Anterior cingulate cortex (tissue), 58 donors: ENCODE measurements around the gene TYRP1.

Experiments used
- DNase-seq, 58 donors: peaks; one replicate each; lab custom pipeline; 2025; lab: John Stamatoyannopoulos, UW

The TYRP1 gene

GRCh38 chr9:12730198-12730597 lies 37.0 kb downstream of the TYRP1 start:
- DNase-seq, result no peak

GRCh38 chr9:12730927-12731326 lies 37.7 kb downstream of the TYRP1 start:
- no peak for DNase-seq

DNA sequence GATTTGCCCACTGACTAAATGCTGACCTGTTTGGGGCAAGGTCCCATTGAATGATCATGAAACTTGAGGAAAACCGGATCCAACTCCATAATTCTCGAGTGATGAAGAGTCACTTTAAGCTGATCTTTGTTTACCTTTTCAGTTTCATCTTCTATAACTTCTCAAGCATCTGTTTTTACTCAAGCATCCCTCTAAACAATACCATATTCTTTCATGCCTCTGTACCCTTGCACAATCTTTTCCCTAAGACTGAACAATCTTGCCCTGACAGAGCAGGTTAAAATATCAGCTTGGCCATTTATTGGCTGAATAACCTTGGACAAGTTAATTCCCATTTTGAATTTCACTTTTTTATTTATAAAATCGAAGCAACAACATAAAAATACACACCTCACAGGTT lies 39.8 kb downstream of the TYRP1 start:
- no peak for DNase-seq

DNA sequence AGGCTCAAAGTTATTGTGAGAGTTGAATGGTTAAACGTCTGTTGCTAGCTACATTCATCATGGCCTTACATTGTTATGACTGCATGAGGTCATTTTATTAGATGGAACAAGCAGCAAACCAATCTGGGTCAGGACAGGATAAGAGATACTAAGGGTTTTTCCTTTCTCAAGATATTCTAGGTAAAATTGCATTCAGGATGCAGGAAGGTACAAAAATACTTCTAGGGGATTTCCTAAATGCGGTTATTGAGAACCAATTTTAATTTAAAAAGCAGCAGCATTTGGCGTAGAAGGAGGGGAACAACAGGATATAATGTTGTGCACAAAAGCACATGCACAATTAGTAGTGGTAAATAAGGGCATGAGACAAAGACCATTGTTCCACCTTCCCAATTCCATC lies 42.5 kb downstream of the TYRP1 start:
- no peak for DNase-seq

DNA sequence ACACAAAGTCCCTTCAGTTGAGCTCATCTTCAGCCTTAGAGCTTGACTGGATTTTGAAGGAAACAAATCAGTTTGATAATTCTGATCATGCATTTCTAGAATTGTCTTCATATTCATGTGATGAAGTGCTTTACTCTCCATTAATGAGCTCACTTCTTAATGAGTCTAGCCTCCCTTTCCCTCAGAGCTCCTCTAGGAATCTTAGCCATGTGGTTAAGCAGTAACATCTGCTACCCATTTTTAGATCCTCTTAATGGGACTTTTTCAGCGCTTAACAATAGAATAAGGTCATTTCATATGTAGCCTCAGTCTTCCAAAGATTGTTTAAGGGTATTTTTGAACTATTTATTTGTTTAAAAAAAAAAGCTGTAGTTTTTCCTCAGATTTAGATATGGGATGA lies 44.7 kb downstream of the TYRP1 start:
- DNase-seq, result no peak

DNA sequence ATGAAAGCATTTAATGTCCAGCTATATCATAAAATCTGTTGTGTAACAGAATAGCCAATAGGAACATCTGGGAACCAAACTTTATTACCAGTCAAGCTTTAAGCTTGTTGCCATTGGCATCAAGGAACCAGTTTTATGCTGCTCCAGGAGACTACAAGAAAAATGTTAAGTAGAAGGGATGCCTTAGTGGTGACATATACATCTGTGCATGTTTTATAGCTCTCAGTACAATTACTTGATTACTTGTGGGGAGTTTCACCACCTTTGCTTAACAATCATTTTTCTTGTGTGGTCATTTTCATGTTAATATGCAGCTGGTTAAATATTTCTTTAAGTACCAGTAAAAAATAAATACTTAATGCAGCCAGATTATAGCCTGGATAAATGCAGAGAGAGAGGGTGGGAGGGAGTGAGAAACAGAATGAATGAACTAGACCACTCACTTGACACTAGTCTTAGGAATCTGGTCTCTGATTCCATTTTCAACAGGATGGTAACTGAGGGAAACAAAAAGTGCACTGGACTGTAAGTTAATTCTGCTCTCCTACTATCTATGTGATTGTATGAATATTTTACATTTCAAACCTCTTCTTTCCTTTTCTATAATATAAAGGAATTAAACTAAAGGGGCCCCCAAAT lies 45.9 kb downstream of the TYRP1 start:
- no peak for DNase-seq

DNA sequence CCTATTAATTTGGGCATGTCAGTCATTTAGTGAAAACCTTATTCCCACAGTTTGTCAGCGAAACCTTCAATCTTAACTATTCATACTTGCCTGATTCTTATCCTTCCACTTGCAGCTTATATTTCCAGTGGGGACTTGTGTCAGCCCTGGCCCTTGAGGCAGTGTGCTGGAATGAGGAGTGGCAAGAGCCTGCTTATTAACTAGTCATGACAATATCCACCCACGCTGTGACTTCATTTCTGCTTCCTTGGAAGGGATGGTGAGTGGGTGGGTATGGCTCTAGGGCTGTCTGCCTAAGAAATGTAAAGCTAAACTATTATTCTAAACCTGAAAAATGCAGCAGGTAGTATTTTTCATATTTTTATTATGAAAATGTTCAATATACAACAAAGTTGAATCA lies 47.7 kb downstream of the TYRP1 start:
- no peak for DNase-seq

DNA sequence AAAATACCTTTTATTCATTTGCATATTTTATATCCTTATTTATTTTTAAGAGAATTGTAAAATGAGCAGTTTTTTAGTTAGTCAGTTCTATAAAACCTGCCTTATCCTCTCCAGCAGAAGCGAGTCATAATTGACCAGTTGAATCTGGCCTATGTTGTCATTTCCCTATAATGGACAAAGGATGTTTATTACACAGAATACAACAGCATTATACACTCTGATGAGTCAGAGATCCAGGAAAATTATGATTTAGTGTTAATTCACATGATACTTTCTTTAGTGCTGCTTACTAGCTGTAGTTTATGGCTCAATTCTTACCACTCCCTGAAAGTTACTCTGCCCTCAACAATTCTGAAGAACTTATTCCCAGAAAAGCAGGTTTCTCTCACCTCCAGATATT lies 54.8 kb downstream of the TYRP1 start:
- DNase-seq, result no peak

- DNase-seq, result no peak
Measured at GRCh38 chr9:12748954-12749353, 55.8 kb downstream of the TYRP1 start.

- no peak for DNase-seq
Measured at GRCh38 chr9:12753931-12754330, 60.7 kb downstream of the TYRP1 start.

DNA sequence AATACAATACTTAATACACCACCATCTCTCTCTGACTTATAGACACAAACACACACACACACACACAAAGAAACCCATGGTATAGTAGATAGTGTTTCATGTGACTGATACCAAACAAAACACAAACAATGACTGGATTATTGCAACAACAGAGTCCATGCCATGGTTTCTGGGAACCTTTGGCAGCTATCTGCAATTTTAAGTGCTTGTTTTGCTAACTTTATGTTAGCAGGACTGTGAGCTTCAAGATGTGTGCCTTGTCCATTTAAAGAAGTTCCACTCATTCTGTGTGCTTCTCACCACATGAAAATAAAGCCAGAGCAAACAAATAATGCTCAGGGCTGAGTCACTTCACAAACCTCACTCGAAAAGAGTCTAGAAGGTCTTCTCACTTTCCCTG lies 66.6 kb downstream of the TYRP1 start:
- peak in 6 of 58 donors; percentile 1 to 50 (median 14) for DNase-seq
